Measurements from ENCODE around the gene CMC4.

The CMC4 gene

GRCh38 chrX:155070975-155071693, at the start of gene CMC4, which contains the start of the genes BRCC3 and MTCP1:
CMC4 (minus strand) TSS chrX:155071136; CDS start chrX:155064023, 7,113 bp downstream.
BRCC3 (plus strand) TSS chrX:155071508; CDS start chrX:155071528, 20 bp downstream.
MTCP1 (minus strand) TSS chrX:155071136; CDS start chrX:155066010, 5,126 bp downstream.
- DNase-seq (ENCODE audit: low read depth), result peak; percentile 55

GRCh38 chrX:155115174-155115819, 44.4 kb upstream of the CMC4 start:
- no peak for DNase-seq (ENCODE audit: low read depth)

- DNase-seq (ENCODE audit: low read depth), result no peak
Measured at GRCh38 chrX:155113097-155113496, 42.2 kb upstream of the CMC4 start.

- DNase-seq (ENCODE audit: low read depth), result no peak
Measured at GRCh38 chrX:155112171-155112570, 41.2 kb upstream of the CMC4 start.

- no peak for DNase-seq (ENCODE audit: low read depth)
Measured at GRCh38 chrX:155108427-155108826, 37.5 kb upstream of the CMC4 start.

GRCh38 chrX:155105919-155106318, 35.0 kb upstream of the CMC4 start:
- DNase-seq (ENCODE audit: low read depth), result no peak

- DNase-seq (ENCODE audit: low read depth), result no peak
Measured at GRCh38 chrX:155094468-155095061, 23.6 kb upstream of the CMC4 start.

GRCh38 chrX:155086961-155087735, 16.2 kb upstream of the CMC4 start:
- DNase-seq (ENCODE audit: low read depth), result no peak

GRCh38 chrX:155086202-155086840, 15.4 kb upstream of the CMC4 start:
- DNase-seq (ENCODE audit: low read depth), result no peak

GRCh38 chrX:155071694-155072280, 851 bp upstream of the CMC4 start:
- DNase-seq (ENCODE audit: low read depth), result no peak

- DNase-seq (ENCODE audit: low read depth), result no peak
Measured at GRCh38 chrX:155070663-155070974, 317 bp downstream of the CMC4 start.

GRCh38 chrX:155070038-155070437, 898 bp downstream of the CMC4 start:
- DNase-seq (ENCODE audit: low read depth), result no peak

GRCh38 chrX:155069414-155069813, 1.5 kb downstream of the CMC4 start:
- DNase-seq (ENCODE audit: low read depth), result no peak

- no peak for DNase-seq (ENCODE audit: low read depth)
Measured at GRCh38 chrX:155068165-155068564, 2.8 kb downstream of the CMC4 start.

- no peak for DNase-seq (ENCODE audit: low read depth)
Measured at GRCh38 chrX:155065035-155065734, 5.8 kb downstream of the CMC4 start.

- DNase-seq (ENCODE audit: low read depth), result no peak
Measured at GRCh38 chrX:155061760-155062159, 9.2 kb downstream of the CMC4 start.

- DNase-seq (ENCODE audit: low read depth), result peak; percentile 19
Measured at GRCh38 chrX:155056877-155057792, 13.8 kb downstream of the CMC4 start.

GRCh38 chrX:155056471-155056870, 14.5 kb downstream of the CMC4 start:
- DNase-seq (ENCODE audit: low read depth), result no peak

GRCh38 chrX:155055494-155055893, 15.4 kb downstream of the CMC4 start:
- DNase-seq (ENCODE audit: low read depth), result no peak

- no peak for DNase-seq (ENCODE audit: low read depth)
Measured at GRCh38 chrX:155054255-155054654, 16.7 kb downstream of the CMC4 start.

Data from stimulated activated CD8-positive, alpha-beta memory T cell treated with anti-CD3 and anti-CD28 coated beads, Interleukin-12 subunit alpha, Interleukin-12 subunit beta, amount 100 ng/mL, for 1 hour (primary cell).